Right atrium auricular region (tissue), 2 donors: Measurements from ENCODE around the gene HSPA1B. TPM values are rescaled to one million over a fixed set of nuclear protein-coding genes. Genes with fewer than 3 reads are reported as not detected.
"Not testable (repeated sequence)": the region's sequence is repeated elsewhere in the genome, so short reads cannot be mapped to it uniquely, and the experiment has no call there.

Experiments
- DNase-seq: peaks from one replicate; pipeline ENCODE4 v3.0.0-alpha.2; 2019; ENCODE audit warnings: low spot score
- H3K27ac ChIP-seq, 2 donors: fragments of 200-600 bp; sonication (generic); 1 replicate in 1 of 2; 2 replicates in 1 of 2; pipeline ENCODE4 v1.5.1; 2016 to 2019
- H3K27me3 ChIP-seq, 2 donors: fragments of 200-600 bp; sonication (generic); one replicate each; pipeline versions ENCODE4 v1.5.1 to v1.6.0; 2017 to 2019
- H3K36me3 ChIP-seq: fragments of 200-600 bp; sonication (generic); one replicate; pipeline ENCODE4 v1.5.1; 2016
- H3K4me1 ChIP-seq, 2 donors: fragments of 200-600 bp; sonication (generic); one replicate each; pipeline versions ENCODE4 v1.5.1 to v1.6.0; 2017 to 2019
- H3K4me3 ChIP-seq, 2 donors: fragments of 200-600 bp; sonication (generic); 1 replicate in 1 of 2; 2 replicates in 1 of 2; pipeline ENCODE4 v1.5.1; 2017 to 2019; ENCODE audit warnings: mild to moderate bottlenecking in 1 of 2, moderate library complexity in 1 of 2
- H3K9me3 ChIP-seq, 2 donors: fragments of 200-600 bp; sonication (generic); one replicate each; pipeline ENCODE4 v1.5.1; 2019
- CTCF ChIP-seq, 2 donors: fragments of 200-600 bp; sonication (generic); IDR thresholded peaks; one replicate each; pipeline ENCODE4 v1.5.1; 2019; ENCODE audit warnings: antibody characterized with exemption in 2 of 2
- total RNA-seq, 2 donors: library from RNA; depleted of rRNA; stranded (reverse); fragments of >200 nt; gene quantifications; one replicate each; pipeline ENCODE4 v1.1.0, GENCODE V29; 2016

Gene HSPA1B
- total RNA-seq, 2 donors from 2014 or later = 131 to 232 TPM

GRCh38 chr6:31836047-31836473 is 8.5 kb downstream of the HSPA1B start:
- H3K4me1 ChIP-seq = peaks cover 0 to 54% of the 10 kb centered on the region in 2 donors
- no peaks in the 10 kb centered on the region for H3K9me3 ChIP-seq
- H3K4me3 ChIP-seq = peak overlapping the region; percentile 93 to 99
- TF ChIP-seq CTCF (IDR thresholded peaks at IDR 0.05) = no peak
- peaks cover 46% of the 10 kb centered on the region for H3K36me3 ChIP-seq
- DNase-seq = no peak
- H3K27ac ChIP-seq = peak overlapping the region; percentile 98
- H3K27me3 ChIP-seq = no peaks in the 10 kb centered on the region

- peak overlapping the region; percentile 98 for H3K27ac ChIP-seq
- no peaks in the 10 kb centered on the region for H3K9me3 ChIP-seq
- peaks cover 51% of the 10 kb centered on the region for H3K36me3 ChIP-seq
- H3K4me3 ChIP-seq = peak overlapping the region; percentile 93 to 99
- peak in 1 of 2 donors; percentile 8 for TF ChIP-seq CTCF (IDR thresholded peaks at IDR 0.05)
- DNase-seq = no peak
- no peaks in the 10 kb centered on the region for H3K27me3 ChIP-seq
- H3K4me1 ChIP-seq = peaks cover 0 to 48% of the 10 kb centered on the region in 2 donors
Measured at GRCh38 chr6:31836474-31837368, 9.2 kb downstream of the HSPA1B start.

- Histone ChIP-seq H3K27me3 (no peaks in the 10 kb centered on the region), H3K4me1 (peaks cover 0 to 47% of the 10 kb centered on the region in 2 donors), H3K9me3 (no peaks in the 10 kb centered on the region), H3K36me3 (peaks cover 51% of the 10 kb centered on the region), H3K27ac (peak overlapping the region; percentile 98), H3K4me3 (peak overlapping the region in 1 of 2 donors; percentile 7)
- TF ChIP-seq CTCF (IDR thresholded peaks at IDR 0.05) = no peak
- no peak for DNase-seq
Measured at GRCh38 chr6:31837369-31838113, 10.0 kb downstream of the HSPA1B start.

- not testable (repeated sequence) for DNase-seq, H3K4me3 ChIP-seq, H3K9me3 ChIP-seq, H3K27me3 ChIP-seq, H3K27ac ChIP-seq
- Histone ChIP-seq H3K36me3 (peaks cover 51% of the 10 kb centered on the region), H3K4me1 (peaks cover 0 to 47% of the 10 kb centered on the region in 2 donors)
Measured at GRCh38 chr6:31838114-31838553, 10.6 kb downstream of the HSPA1B start.

GRCh38 chr6:31838968-31839367 is 11.4 kb downstream of the HSPA1B start:
- H3K27me3 ChIP-seq = no peaks in the 10 kb centered on the region
- TF ChIP-seq CTCF (IDR thresholded peaks at IDR 0.05) = no peak
- no peak overlapping the region for H3K4me3 ChIP-seq
- peaks cover 51% of the 10 kb centered on the region for H3K36me3 ChIP-seq
- no peaks in the 10 kb centered on the region for H3K9me3 ChIP-seq
- H3K27ac ChIP-seq = no peak overlapping the region
- DNase-seq = no peak
- peaks cover 0 to 43% of the 10 kb centered on the region in 2 donors for H3K4me1 ChIP-seq

- not testable (repeated sequence) for DNase-seq
Measured at GRCh38 chr6:31839779-31840126, 12.2 kb downstream of the HSPA1B start.

More at GRCh38 chr6:31839779-31840126, 12.2 kb downstream of the HSPA1B start:
- peaks cover 0 to 40% of the 10 kb centered on the region in 2 donors for H3K4me1 ChIP-seq
- not testable (repeated sequence) for H3K27ac ChIP-seq, H3K4me3 ChIP-seq, H3K27me3 ChIP-seq, H3K9me3 ChIP-seq
- peaks cover 51% of the 10 kb centered on the region for H3K36me3 ChIP-seq
